GM18508 (cell line): Measurements from ENCODE around the gene SLC17A2.
A peak's percentile ranks its signal among the peaks of the same experiment; 100 is the strongest.
"Not testable (repeated sequence)": the region's sequence is repeated elsewhere in the genome, so short reads cannot be mapped to it uniquely, and the experiment has no call there.

Experiments
- ATAC-seq: cut with Tn5 transposase; IDR thresholded peaks from one replicate; pipeline ENCODE4 v1.9.1; 2021; ENCODE audit warnings: moderate number of reproducible peaks; ENCODE audit not compliant: insufficient read depth, unreplicated experiment

SLC17A2 gene

DNA sequence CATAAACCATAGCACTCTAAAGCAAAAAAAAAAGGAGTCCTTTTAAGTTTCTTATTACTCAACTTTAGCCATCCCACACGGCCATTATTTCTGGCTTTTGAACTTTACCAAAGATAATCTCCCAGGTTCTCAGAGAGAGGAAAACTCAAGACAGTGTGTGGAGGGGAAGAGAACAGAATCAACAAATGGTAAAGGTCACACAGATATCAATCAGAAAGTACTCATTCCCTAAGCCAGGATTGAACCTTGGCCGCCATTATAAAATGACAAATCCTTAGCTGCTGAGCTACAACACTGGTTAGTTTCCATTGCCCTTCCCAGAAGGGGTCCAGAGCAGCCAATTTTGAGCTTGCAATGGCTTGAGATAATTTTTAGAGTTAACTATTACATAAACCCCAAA lies 22.0 kb upstream of the SLC17A2 start:
- no peak for ATAC-seq

DNA sequence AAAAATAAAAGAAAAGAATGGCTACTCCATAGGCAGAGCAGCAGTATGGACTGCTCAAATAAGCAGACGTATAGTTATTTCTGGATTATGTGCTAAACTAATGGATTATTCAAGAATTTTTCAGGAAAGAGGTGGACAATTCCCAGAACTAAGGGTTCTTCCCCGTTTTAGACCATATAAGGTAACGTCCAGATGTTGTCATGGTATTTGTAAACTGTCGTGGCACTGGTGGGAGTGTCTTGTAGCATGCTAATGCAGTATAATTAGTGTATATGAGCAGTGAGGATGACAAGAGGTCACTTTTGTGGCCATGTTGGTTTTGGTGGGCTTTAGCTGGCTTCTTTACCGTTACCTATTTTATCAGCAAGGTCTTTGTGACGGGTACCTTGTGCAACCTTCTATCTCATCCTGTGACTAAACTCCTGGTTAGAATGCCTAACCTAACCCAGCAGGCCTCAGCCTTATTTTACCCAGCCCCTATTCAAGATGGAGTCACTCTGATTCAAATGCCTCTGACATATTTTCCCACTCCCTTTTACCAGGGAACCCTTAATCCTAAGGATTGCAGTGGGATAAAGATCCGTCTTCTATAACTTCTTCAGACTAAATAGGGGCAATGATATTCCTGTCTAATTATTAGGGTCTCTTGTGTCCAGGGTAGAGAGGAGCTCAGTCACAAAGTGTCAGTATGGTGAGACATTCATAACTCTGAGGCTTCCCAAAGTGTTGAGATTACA lies 21.0 kb upstream of the SLC17A2 start:
- ATAC-seq, result no peak

DNA sequence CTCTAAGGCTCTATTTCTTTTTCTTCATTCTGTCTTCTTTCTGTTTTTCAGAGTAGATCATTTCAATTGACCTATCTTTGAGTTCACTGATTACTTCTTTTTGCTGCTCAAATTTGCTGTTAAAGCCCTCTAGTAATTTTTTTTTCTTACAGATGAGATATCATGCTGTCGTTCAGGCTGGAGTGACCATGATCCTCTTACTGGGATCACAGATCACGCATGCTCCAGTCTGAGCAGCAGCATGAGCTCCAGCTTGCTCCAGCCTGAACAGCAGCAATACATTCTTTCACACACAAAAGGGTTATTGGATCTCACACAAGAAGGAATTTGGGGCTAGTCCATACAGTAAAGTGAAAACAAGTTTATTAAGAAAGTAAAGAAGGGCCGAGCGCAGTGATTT lies 19.8 kb upstream of the SLC17A2 start:
- ATAC-seq, result no peak

DNA sequence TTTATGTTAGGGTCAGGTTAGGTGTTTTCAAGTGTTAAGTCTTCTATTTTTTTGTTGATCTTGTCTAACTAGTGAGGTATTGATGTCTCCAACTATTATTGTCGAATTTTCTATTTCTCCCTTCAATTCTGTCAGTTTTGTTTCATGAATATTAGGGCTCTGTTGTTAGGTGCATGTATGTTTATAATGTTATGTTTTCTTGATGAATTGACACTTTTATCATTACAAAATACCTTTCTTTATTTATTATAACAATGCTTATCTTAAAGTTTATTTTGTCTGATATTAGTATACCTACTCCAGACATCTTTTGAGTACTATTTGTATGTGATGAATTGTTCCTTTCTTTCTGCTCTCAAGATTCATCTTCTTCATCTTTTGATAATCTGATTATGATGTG lies 19.2 kb upstream of the SLC17A2 start:
- no peak for ATAC-seq

DNA sequence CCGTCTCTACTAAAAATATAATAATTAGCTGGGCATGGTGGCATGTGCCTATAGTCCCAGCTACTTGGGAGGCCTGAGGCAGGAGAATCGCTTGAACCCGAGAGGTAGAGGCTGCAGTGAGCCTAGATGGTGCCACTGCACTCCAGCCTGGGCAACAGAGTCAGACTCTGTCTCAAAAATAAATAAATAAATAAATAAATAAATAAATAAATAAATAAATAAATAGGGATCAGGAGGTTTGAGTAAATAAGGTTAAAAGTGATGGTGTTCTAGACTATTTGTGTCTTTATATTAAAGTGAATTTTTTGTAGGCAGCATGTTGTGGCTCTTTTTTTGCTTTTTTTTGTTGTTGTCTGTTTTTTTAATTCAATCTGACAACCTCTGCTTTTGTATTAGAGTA lies 17.0 kb upstream of the SLC17A2 start:
- ATAC-seq, result not testable (repeated sequence)

DNA sequence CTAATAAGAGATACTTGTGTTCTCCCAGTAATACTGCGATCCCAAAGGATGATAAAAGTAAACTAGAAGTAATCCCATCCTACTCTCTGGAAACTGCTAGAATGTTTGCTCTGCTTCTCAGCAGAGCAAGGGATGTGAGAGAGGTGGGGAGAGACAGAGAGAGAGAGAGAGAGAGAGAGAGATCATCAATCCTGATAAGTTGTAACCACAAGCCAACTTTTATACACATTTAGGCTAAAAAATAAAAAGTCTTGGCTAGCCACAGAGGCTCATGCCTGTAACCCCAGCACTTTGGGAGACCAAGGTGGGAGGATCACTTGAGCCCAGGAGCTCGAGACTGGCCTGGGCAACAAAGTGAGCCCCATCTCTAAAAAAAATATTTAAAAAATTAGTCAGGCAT lies 16.1 kb upstream of the SLC17A2 start:
- ATAC-seq, result no peak

DNA sequence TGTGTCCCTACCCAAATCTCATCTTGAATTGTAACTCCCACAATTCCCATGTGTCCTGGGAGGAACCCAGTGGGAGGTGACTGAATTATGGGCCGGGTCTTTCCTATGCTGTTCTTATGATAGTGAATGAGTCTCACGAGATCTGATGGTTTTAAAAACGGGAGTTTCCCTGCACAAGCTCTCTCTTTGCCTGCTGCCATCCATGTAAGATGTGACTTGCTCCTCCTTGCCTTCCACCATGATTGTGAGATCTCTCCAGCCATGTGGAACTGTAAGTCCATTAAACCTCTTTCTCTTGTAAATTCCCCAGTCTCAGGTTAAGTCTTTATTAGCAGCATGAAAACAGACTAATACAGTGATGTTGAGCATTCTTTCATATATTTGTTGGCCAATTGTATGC lies 15.2 kb upstream of the SLC17A2 start:
- ATAC-seq, result not testable (repeated sequence)

DNA sequence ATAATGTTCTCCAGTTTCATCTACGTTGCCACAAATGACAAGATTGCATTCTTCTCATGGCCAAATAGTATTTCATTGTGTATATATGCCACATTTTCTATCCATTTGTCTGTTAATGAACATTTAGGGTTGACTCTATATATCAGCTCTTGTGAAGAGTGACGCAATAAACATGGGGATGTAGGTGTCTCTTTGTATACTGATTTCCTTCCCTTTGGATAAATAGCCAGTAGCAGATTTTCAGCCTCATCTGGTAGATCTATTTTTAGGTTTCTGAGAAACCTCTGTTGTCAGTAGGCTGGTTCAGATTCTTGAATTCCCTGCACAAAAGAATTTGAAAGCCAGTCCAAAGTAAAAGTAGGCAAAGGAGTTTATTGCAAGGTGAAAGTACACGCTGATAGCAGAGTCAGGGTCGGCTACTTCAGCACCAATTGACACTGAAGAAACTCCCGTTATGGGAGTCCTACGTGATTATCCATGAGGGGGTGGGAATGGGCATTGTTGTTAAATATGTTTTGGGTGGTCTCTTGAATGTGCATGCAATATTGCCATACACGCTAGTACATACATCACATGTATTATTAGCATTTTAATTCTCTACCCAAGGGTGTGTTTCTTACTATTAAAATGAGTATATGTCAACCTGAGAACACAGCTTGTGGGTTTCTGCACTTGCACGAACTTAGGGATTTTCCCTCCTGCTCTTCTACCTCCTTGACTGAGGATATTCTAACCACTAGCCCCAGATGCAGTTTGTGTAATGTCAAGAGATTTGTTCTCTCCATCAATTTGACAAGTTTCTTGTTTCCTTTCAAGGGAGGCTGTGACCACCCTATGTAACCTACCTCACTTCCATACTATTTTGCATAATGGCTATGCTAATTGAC lies 14.4 kb upstream of the SLC17A2 start:
- ATAC-seq, result peak; percentile 84

DNA sequence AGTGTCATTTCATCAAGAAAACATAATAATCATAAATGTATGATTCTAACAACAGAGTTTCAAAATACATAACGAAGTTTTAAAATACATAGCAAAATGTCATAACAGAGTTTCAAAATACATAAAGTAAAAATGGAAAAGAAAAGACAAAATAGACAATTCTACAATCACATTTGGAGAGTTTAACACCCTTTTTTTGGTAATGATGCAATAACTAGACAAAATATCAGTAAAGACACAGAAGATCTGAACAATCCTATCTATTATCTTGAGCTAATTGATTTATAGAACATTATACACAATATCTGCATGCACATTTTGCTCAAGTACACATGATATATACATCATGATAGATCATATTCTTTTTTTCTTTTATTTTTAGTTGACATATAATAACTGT lies 13.4 kb upstream of the SLC17A2 start:
- ATAC-seq, result no peak

DNA sequence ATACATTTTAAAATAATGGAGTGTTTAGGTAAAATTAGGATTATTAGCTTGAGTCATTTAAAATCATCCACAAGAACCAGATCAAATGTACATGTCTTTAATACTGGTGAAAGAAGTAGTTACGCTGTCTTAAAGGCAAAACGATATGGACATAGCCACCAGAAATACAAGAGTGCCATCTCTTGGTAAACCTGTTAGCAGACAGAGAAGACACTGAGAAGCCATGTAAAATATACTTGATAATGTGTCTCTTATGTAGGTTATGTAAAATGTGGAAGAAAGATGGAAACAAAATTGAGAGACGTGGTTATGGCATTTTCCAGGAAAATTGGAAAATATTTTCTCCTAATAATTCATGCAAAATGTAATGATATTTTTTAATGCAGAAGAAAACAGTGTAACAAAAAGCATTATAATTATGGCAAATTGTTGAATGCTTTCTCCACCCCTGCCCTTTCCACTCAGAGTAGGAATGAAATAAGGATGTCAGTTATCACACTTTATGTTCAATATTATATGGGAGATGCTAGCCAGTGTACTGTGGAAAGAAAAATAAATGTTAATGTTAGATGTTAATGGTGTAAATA lies 12.2 kb upstream of the SLC17A2 start:
- ATAC-seq, result no peak

DNA sequence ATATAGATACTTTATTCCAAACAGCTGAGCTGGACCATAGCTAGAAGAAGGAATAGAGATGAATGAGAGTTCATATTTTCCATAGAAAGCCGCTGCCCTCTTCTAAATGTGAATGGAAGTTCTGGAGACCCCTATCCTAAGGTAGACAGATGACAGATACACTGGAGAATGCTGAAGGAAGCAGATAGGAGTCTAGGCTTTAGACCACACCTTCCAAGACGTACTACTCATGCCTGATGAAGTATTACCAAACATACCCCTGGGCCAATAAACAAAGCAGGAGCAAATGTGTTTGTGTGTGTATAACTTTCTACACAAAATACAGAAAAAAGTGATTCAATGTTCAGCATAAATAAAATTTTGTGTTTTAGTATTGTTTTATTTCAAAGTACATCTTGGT lies 9.1 kb upstream of the SLC17A2 start:
- no peak for ATAC-seq

DNA sequence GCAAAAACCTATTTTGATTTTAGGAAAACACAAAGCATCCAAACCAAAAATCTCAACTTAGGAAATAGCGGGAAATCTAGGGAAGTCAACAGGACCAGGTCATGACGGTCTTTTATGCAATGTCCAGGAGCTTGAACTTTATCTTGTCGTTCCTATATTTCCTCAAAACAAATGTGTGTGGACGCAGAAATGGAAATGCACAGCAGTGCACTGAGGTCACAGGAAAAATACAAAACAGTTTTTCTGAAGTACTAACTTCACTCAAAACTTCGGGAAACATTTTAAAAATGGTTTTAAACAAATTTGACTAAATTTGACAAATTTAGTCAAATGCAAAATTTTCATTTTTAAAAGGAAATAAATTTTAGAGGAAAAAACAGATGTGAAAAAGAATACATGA lies 5.5 kb upstream of the SLC17A2 start:
- no peak for ATAC-seq

DNA sequence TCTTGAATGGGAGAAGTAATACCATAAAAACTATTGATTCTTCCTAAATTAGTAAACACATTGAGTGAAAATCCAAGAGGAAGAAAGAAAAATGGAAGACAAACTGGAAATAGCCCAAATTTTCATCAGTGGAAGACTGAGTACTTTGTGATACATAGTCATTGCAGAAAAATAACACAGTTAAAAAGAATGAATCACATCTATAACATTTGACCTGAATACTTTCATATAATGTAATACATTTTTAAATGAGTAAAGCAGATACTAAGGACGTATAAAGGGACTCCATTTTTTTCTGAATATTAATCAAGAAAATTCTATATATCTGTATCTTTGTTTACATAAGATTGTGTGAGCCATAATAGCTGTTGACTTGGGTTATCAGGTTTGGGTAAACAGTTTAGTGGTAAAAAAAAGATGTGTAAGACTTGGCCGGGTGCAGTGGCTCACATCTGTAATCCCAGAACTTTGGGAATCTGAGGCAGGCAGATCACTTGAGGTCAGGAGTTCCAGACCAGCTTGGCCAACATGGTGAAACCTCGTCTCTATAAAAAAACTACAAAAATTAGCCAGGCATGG lies 4.3 kb upstream of the SLC17A2 start:
- no peak for ATAC-seq

DNA sequence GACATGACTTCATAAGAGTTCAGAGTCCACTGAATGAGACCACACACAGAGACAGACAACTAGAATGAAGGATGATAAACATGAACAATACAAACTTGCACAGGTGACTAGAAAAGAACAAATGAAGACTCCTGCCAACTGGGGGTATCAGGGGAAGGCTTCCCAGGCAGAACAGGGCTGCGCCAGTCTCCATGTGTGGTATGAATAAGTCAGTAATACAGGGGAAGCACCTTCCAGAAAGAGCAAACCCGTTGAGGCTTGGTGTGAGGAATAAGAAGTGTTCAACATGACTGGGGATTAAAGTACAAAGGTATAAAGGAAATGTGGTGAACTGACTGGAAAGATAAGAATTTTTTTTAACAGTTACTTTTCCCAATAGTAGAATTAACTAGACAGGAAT lies 3.7 kb upstream of the SLC17A2 start:
- ATAC-seq, result no peak

DNA sequence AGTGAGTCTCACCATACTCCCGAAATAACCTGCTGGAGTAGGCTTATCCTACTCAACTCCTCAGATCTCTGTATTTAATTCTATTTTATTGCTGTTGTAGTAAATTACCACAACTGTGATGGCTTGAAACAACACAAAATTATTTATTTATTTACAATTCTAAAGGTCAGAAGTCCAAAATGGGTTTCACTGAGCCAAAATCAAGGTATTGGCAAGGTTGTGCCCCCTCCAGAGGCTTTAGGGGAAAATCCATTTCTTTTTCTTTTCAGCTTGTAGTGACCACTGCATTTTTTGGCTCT lies 869 bp upstream of the SLC17A2 start:
- no peak for ATAC-seq

DNA sequence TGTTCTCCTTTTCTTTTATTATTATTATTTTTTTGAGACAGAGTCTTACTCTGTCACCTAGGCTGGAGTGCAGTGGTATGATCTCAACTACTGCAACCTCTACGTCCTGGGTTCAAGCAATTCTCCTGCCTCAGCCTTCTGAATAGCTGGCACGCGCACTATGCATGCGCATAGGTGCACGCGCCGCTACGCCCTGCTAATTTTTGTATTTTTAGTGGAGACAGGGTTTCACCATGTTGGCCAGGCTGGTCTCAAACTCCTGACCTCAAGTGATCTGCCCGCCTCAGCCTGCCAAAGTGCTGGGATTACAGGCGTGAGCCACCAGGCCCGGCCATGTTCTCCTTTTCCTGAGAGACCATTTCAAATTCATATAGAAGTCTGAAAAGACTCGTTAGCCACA lies 706 bp downstream of the SLC17A2 start:
- ATAC-seq, result not testable (repeated sequence)

DNA sequence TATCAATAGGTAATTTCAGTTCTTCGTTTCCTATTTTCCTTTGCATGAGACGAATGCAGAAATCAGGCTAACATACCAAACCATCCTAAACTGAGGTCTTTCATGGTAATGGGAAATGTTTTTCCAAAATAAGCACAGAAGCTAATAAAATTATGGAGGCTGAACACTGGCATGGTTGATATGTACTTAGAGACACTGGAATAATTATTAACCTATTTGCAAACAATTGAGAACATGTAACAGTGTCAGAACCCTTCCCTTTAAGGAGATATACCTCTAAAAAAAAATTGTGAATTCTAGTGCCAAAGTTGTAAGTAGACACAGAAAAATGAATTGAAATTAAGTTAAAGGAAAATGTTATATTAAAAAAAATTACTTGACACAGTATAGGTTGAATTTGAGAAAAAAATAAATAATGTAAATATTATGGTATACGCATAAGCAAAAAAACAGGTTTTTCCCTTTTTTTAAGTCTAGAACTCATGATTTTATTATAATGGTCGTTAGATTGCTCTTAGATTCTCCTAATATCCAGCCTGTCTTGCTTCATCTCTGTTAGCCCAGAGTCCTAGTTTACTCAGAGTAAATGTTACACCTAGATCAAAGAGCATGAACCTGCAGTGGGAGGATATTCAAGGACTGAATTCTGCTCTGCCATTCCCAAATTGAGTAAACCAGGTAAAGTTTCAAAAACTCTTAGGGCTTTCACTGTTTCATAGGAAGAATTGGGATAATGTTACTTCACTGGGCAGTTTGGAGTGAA lies 1.7 kb downstream of the SLC17A2 start:
- no peak for ATAC-seq

DNA sequence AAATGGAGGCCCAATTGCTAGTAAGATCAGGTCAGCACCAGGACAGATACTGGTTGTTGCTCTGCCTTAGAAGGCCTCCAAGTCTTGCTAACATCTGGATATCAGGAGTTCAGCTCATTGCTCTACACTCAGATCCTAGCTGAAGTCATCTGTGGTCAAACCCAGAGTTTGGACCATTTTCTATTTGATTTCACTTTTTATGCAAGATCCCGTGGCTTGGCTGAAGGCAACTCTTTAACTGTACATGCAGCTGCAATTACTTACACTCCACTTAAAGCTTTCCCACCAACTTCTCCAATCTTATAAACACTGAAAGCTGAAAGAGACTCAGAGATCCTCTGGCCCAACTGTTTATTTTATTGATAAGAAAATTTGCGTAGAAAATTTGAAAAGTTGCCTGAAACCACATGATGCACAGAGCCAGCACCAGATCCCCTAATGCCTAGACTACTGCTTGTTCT lies 2.7 kb downstream of the SLC17A2 start:
- ATAC-seq, result no peak

DNA sequence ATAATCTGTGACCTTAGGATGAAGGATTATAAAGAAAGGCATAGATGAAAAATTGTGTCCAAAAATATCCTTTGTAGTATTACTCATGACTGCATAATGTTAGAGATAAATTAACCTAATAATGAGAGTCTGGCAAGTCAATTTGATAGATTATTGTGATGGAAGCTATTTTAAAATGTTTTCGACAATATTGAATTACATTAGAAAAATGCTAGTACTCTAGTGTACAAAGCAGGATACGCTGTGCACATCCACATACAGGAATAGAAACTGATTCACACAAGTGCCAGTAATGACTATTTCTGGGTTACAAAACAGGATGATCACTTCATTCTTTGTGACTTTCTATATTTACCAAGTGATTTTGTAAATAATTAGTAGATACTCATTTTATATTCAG lies 3.3 kb downstream of the SLC17A2 start:
- no peak for ATAC-seq

DNA sequence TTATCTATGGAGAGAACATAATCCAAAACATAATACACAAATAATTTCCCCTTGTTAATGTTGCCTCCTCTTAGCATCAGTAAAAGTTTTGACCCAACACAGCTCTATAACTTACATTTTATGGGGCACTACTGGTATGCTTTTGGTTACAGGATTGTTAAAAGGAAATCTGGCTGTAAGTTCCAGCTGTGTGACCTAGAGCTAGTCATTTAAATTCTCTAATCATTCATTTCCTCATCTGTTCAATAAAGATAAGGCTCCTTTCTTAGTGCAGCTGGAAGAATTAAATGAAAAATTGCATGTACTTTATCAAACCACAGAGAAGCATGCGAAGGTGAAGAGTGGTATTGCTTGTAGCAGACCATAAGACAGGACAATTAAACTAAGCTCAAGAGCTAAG lies 4.6 kb downstream of the SLC17A2 start:
- ATAC-seq, result no peak
